ENCODE results near the gene FBXW7.

The FBXW7 gene

DNA sequence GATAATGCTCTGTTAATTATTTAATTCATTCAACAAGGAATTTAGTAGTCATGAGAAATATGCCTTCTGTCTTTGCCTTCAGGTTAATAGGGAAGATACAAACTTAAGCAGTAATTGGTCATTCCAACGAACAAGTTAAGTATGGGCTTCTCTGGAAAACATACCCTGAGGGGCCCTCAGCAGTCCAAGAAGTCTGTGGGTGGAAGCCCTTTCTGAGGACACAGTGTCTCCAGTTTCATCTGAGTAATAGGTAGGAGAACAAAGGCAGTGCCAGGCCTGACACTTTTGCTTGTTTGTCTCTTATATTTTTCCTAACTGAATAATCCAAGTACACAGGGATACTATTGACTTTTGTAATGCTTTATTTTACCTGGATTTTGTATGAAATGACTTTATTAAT is 262.5 kb downstream of the FBXW7 start:
- H3K9me3 Mint-ChIP-seq: no peaks in the 10 kb centered on the region
- H3K4me3 Mint-ChIP-seq: no peak overlapping the region
- peaks cover 19% of the 10 kb centered on the region for H3K4me1 Mint-ChIP-seq
- peaks cover 6% of the 10 kb centered on the region for H3K27me3 Mint-ChIP-seq (ENCODE audit: low read depth)
- H3K36me3 Mint-ChIP-seq (ENCODE audit: low read depth): no peaks in the 10 kb centered on the region
- TF ChIP-seq, protein P1, sequence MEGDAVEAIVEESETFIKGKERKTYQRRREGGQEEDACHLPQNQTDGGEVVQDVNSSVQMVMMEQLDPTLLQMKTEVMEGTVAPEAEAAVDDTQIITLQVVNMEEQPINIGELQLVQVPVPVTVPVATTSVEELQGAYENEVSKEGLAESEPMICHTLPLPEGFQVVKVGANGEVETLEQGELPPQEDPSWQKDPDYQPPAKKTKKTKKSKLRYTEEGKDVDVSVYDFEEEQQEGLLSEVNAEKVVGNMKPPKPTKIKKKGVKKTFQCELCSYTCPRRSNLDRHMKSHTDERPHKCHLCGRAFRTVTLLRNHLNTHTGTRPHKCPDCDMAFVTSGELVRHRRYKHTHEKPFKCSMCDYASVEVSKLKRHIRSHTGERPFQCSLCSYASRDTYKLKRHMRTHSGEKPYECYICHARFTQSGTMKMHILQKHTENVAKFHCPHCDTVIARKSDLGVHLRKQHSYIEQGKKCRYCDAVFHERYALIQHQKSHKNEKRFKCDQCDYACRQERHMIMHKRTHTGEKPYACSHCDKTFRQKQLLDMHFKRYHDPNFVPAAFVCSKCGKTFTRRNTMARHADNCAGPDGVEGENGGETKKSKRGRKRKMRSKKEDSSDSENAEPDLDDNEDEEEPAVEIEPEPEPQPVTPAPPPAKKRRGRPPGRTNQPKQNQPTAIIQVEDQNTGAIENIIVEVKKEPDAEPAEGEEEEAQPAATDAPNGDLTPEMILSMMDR (IDR thresholded peaks at IDR 0.05; ENCODE audit: unreplicated experiment in 3 of 3): no peak
- H3K27ac Mint-ChIP-seq: no peak overlapping the region
